GM10847 (cell line): ENCODE data around the gene ZNF697.

ENCODE experiments used
- POLR2A ChIP-seq: IDR thresholded peaks from 2 replicates; pipeline ENCODE4 v1.6.1; 2011; ENCODE audit not compliant: insufficient read length; ENCODE audit errors: extremely low read depth

Gene ZNF697

DNA sequence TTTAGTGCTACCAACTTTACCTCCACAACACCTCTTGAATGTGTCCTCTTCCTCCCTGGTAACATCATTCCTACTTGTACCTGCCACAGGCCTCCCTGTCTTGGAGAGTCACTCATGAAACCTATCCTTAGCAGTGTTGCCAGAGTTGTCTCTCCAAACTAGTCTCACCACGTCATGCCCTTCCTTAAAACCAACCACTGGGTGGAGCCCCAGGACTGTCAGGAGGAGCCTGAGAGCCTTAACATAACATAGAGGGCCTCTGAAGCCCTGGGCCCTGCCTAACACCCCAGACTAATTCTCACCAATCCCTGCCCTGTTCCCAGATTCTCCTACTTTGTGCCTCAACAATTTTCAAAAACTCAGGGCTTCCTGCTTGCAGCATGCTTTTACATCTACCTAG, 65.3 kb downstream of the ZNF697 start:
- TF ChIP-seq POLR2A = no peak

DNA sequence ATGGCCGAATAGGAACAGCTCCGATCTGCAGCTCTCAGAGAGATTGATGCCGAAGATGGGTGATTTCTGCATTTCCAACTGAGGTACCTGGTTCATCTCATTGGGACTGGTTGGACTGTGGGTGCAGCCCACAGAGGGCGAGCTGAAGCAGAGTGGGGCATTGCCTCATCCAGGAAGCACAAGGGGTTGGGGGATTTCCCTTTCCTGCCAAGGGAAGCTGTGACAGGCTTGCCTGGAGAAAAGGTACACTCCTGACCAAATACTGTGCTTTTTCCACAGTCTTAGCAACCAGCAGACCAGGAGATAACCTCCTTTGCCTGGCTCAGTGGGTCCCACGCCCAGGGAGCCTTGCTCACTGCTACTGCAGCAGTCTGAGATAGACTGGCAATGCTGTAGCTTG, 74.2 kb downstream of the ZNF697 start:
- TF ChIP-seq POLR2A = no peak
